ENCODE measurements around the gene UQCRC2. TPM values are rescaled to one million over a fixed set of nuclear protein-coding genes. Genes with fewer than 3 reads are reported as not detected.

The UQCRC2 gene
- total RNA-seq, 4 donors from 2014 or later, result 193 to 309 (median 286) TPM

DNA sequence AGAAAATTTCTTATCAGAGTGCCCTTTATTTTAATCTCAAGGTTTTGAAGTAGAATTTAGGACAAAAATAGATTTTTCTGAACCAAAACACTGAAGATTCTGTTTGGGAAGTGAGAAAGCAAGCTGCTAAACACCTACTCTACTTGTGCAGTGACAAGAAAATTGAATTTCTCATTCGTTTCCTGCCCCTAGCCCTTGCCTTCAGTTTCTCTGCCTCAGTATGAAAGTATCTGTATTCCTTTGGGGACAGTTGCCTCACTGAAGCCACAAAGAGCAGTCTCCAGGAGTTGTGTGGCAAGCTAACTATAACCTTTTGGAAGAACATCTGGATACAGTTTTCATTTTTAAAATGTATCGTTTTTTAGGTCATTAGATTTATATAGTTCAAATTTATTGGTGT lies 74.5 kb downstream of the UQCRC2 start:
- Histone ChIP-seq H3K36me3 (no peaks in the 10 kb centered on the region), H3K9me3 (no peaks in the 10 kb centered on the region), H3K4me1 (peaks cover 0 to 10% (median 0%) of the 10 kb centered on the region in 4 donors), H3K27me3 (no peaks in the 10 kb centered on the region), H3K4me3 (no peak overlapping the region), H3K27ac (no peak overlapping the region)
- no peak for DNase-seq
- TF ChIP-seq POLR2A (IDR thresholded peaks at IDR 0.05), result no peak
- TF ChIP-seq, protein P1, sequence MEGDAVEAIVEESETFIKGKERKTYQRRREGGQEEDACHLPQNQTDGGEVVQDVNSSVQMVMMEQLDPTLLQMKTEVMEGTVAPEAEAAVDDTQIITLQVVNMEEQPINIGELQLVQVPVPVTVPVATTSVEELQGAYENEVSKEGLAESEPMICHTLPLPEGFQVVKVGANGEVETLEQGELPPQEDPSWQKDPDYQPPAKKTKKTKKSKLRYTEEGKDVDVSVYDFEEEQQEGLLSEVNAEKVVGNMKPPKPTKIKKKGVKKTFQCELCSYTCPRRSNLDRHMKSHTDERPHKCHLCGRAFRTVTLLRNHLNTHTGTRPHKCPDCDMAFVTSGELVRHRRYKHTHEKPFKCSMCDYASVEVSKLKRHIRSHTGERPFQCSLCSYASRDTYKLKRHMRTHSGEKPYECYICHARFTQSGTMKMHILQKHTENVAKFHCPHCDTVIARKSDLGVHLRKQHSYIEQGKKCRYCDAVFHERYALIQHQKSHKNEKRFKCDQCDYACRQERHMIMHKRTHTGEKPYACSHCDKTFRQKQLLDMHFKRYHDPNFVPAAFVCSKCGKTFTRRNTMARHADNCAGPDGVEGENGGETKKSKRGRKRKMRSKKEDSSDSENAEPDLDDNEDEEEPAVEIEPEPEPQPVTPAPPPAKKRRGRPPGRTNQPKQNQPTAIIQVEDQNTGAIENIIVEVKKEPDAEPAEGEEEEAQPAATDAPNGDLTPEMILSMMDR (IDR thresholded peaks at IDR 0.05), result no peak

DNA sequence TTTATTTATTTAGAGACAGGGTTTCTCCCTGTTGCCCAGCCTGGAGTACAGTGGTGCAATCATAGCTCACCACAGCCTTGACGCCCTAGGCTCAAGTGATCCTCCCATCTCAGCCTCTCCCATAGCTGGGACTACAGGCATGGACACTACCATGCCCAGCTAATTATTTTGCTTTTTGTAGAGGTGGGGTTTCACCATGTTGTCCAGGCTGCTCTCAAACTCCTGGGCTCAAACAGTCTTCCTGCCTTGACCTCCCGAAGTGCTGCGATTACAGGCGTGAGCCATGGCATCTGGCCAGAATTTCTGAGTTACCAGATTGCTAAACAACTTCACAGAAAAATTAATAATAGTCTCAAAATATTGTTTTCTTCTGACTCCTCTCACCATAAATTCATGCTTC lies 76.5 kb downstream of the UQCRC2 start:
- Histone ChIP-seq H3K36me3 (no peaks in the 10 kb centered on the region), H3K27me3 (no peaks in the 10 kb centered on the region), H3K27ac (no peak overlapping the region), H3K4me3 (no peak overlapping the region), H3K9me3 (no peaks in the 10 kb centered on the region), H3K4me1 (peaks cover 0 to 10% (median 0%) of the 10 kb centered on the region in 4 donors)
- no peak for DNase-seq
- no peak for TF ChIP-seq POLR2A (IDR thresholded peaks at IDR 0.05)
- TF ChIP-seq, protein P1 (IDR thresholded peaks at IDR 0.05), result no peak

DNA sequence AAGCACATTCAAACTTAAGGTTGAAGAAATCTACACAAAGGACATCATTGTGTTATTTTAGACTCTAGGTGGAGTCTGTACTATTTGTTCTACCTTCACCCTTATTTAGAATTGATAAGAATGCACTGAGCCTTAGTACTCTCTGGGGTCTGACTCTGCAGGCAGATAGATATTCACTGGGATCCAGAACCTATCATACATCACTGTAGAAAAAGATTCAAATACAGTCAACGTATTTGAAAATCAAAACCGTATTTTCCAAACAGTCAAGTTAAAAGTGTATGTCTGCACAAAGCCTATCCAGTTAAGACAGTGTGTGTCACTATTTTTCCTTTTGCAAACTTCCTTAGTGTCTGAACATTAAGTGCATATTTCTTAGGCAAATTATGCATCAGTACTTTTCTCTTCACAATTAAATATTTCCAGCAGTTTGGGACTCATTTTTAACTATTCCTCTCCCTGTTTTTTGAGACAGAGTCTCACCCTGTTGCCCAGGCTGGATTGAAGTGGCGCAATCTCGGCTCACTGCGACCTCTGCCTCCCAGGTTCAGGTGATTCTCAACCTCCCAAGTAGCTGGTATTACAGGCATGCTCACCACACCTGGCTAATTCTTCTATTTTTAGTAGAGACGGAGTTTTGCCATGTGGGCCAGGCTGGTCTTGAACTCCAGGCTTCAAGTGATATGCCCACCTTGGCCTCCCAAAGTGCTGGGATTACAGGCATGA lies 77.1 kb downstream of the UQCRC2 start:
- no peak for DNase-seq

DNA sequence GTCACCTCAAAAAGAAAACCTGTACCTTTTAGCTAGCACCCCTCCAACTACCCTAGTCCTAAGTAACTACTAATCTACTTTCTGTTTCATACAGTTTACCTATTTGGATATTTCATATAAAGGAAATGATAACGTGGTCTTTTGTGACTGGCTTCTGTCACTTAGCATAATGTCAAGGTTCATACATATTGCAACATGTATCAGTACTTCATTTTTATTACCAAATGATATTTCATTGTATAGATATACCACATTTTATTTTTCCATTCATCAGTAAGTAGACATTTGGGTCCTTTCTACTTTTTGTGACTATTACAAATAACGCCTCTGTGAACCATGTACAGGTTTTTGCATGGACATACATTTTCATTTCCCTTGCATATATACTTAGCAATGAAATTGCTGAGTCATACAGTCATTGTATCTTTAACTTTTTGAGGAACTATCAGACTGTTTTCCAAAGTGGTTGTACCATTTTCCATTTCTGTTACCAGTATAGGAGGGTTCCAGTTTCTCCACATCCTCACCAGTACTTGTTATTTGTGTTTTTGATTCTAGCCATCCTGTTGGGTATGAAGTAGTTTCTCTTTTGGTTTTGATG lies 78.4 kb downstream of the UQCRC2 start:
- TF ChIP-seq POLR2A (IDR thresholded peaks at IDR 0.05), result no peak
- TF ChIP-seq, protein P1 (IDR thresholded peaks at IDR 0.05), result no peak
- H3K4me3 ChIP-seq, result no peak overlapping the region
- peaks cover 0 to 10% (median 0%) of the 10 kb centered on the region in 4 donors for H3K4me1 ChIP-seq
- H3K27me3 ChIP-seq, result no peaks in the 10 kb centered on the region
- no peak for DNase-seq
- H3K27ac ChIP-seq, result no peak overlapping the region
- H3K36me3 ChIP-seq, result no peaks in the 10 kb centered on the region
- no peaks in the 10 kb centered on the region for H3K9me3 ChIP-seq

More for the DNA sequence above, 77.1 kb downstream of the UQCRC2 start:
- Histone ChIP-seq H3K27ac (no peak overlapping the region), H3K4me3 (no peak overlapping the region), H3K9me3 (no peaks in the 10 kb centered on the region), H3K27me3 (no peaks in the 10 kb centered on the region), H3K36me3 (no peaks in the 10 kb centered on the region), H3K4me1 (peaks cover 0 to 10% (median 0%) of the 10 kb centered on the region in 4 donors)
- TF ChIP-seq, protein P1 (IDR thresholded peaks at IDR 0.05), result no peak
- no peak for TF ChIP-seq POLR2A (IDR thresholded peaks at IDR 0.05)

Other genes starting within 250 kb of the UQCRC2 start
- gene NPIPB4, start 95.6 kb upstream of the UQCRC2 start, total RNA-seq, result 100 to 1,000 TPM; 120 to 342 (median 219) TPM
- not detected for gene PDZD9, start 47.8 kb downstream of the UQCRC2 start, total RNA-seq
- 10 to 100 TPM in 3 of 4 donors, 1 to 10 TPM in 1; 9.9 to 28.0 (median 13.4) TPM for gene MOSMO, start 54.8 kb downstream of the UQCRC2 start, total RNA-seq
- gene VWA3A, start 139.2 kb downstream of the UQCRC2 start, total RNA-seq, result under 1 TPM in 1 of 4 donors, not detected in 3; 0.18 TPM
- gene SDR42E2, start 209.1 kb downstream of the UQCRC2 start, total RNA-seq, result not detected